Neuron (in vitro differentiated cells): ENCODE results near the gene RGS1.

ENCODE experiments used
- H2AFZ ChIP-seq: one replicate; pipeline ENCODE4 v1.6.1; 2013; ENCODE audit warnings: low read depth, mild to moderate bottlenecking, inconsistent platforms, low read length, moderate library complexity
- H3K27me3 ChIP-seq: one replicate; pipeline ENCODE4 v1.6.1; 2013; ENCODE audit warnings: low read length; ENCODE audit not compliant: insufficient read depth
- H3K36me3 ChIP-seq: one replicate; pipeline ENCODE4 v1.6.1; 2013; ENCODE audit warnings: low read length; ENCODE audit not compliant: insufficient read depth
- H3K4me1 ChIP-seq: one replicate; pipeline ENCODE4 v1.6.1; 2013; ENCODE audit warnings: low read length; ENCODE audit not compliant: insufficient read depth
- H3K4me3 ChIP-seq: 2 replicates; pipeline ENCODE4 v1.5.1; 2013; ENCODE audit warnings: mild to moderate bottlenecking, low read length, moderate library complexity
- H3K9me3 ChIP-seq: one replicate; pipeline ENCODE4 v1.6.1; 2013; ENCODE audit warnings: low read length

The RGS1 gene

GRCh38 chr1:192561301-192561700 lies 14.3 kb upstream of the RGS1 start:
- H3K36me3 ChIP-seq, result no peaks in the 10 kb centered on the region
- no peak overlapping the region for H3K4me3 ChIP-seq
- H2AFZ ChIP-seq, result no peak overlapping the region
- H3K4me1 ChIP-seq, result no peaks in the 10 kb centered on the region
- H3K9me3 ChIP-seq, result no peaks in the 10 kb centered on the region
- H3K27me3 ChIP-seq, result no peaks in the 10 kb centered on the region

- Histone ChIP-seq H2AFZ (no peak overlapping the region), H3K4me1 (peaks cover 2% of the 10 kb centered on the region), H3K36me3 (no peaks in the 10 kb centered on the region), H3K27me3 (no peaks in the 10 kb centered on the region), H3K9me3 (no peaks in the 10 kb centered on the region), H3K4me3 (no peak overlapping the region)
These were observed 12.4 kb upstream of the RGS1 start for GRCh38 chr1:192563129-192563528.

GRCh38 chr1:192564099-192564498 lies 11.5 kb upstream of the RGS1 start:
- H3K9me3 ChIP-seq, result no peaks in the 10 kb centered on the region
- H3K36me3 ChIP-seq, result no peaks in the 10 kb centered on the region
- no peaks in the 10 kb centered on the region for H3K27me3 ChIP-seq
- H3K4me1 ChIP-seq, result peaks cover 2% of the 10 kb centered on the region
- no peak overlapping the region for H3K4me3 ChIP-seq
- H2AFZ ChIP-seq, result no peak overlapping the region

GRCh38 chr1:192565946-192566345 lies 9.6 kb upstream of the RGS1 start:
- Histone ChIP-seq H3K4me3 (no peak overlapping the region), H3K4me1 (peaks cover 2% of the 10 kb centered on the region), H3K27me3 (no peaks in the 10 kb centered on the region), H3K36me3 (no peaks in the 10 kb centered on the region), H3K9me3 (no peaks in the 10 kb centered on the region), H2AFZ (no peak overlapping the region)

- Histone ChIP-seq H3K27me3 (no peaks in the 10 kb centered on the region), H3K4me1 (peaks cover 2% of the 10 kb centered on the region), H3K9me3 (no peaks in the 10 kb centered on the region), H3K4me3 (no peak overlapping the region), H2AFZ (no peak overlapping the region), H3K36me3 (no peaks in the 10 kb centered on the region)
These were observed 8.9 kb upstream of the RGS1 start for GRCh38 chr1:192566657-192567056.

GRCh38 chr1:192568063-192568462 lies 7.5 kb upstream of the RGS1 start:
- no peaks in the 10 kb centered on the region for H3K27me3 ChIP-seq

GRCh38 chr1:192571668-192572067 lies 3.9 kb upstream of the RGS1 start:
- Histone ChIP-seq H3K4me3 (no peak overlapping the region), H3K9me3 (no peaks in the 10 kb centered on the region), H2AFZ (peak overlapping the region; percentile 21), H3K36me3 (no peaks in the 10 kb centered on the region), H3K27me3 (no peaks in the 10 kb centered on the region), H3K4me1 (peaks cover 5% of the 10 kb centered on the region)

More at GRCh38 chr1:192568063-192568462, 7.5 kb upstream of the RGS1 start:
- Histone ChIP-seq H3K4me3 (no peak overlapping the region), H3K4me1 (peaks cover 2% of the 10 kb centered on the region), H2AFZ (no peak overlapping the region), H3K9me3 (no peaks in the 10 kb centered on the region), H3K36me3 (no peaks in the 10 kb centered on the region)

- no peak overlapping the region for H3K4me3 ChIP-seq
- peak overlapping the region; percentile 26 for H2AFZ ChIP-seq
- H3K9me3 ChIP-seq, result no peaks in the 10 kb centered on the region
- H3K36me3 ChIP-seq, result no peaks in the 10 kb centered on the region
- no peaks in the 10 kb centered on the region for H3K27me3 ChIP-seq
- peaks cover 3% of the 10 kb centered on the region for H3K4me1 ChIP-seq
These were observed 2.1 kb upstream of the RGS1 start for GRCh38 chr1:192573499-192573898.

GRCh38 chr1:192574073-192574472 lies 1.5 kb upstream of the RGS1 start:
- H3K4me1 ChIP-seq, result peaks cover 3% of the 10 kb centered on the region
- H3K4me3 ChIP-seq, result no peak overlapping the region
- H3K9me3 ChIP-seq, result no peaks in the 10 kb centered on the region
- no peaks in the 10 kb centered on the region for H3K27me3 ChIP-seq
- no peaks in the 10 kb centered on the region for H3K36me3 ChIP-seq
- H2AFZ ChIP-seq, result peak overlapping the region; percentile 26

GRCh38 chr1:192576190-192577144 lies 894 bp downstream of the RGS1 start:
- Histone ChIP-seq H3K4me1 (peaks cover 3% of the 10 kb centered on the region), H3K36me3 (no peaks in the 10 kb centered on the region), H3K9me3 (no peaks in the 10 kb centered on the region), H3K4me3 (no peak overlapping the region), H2AFZ (no peak overlapping the region), H3K27me3 (no peaks in the 10 kb centered on the region)

GRCh38 chr1:192577145-192578140 lies 1.9 kb downstream of the RGS1 start:
- Histone ChIP-seq H3K27me3 (no peaks in the 10 kb centered on the region), H3K4me1 (peaks cover 3% of the 10 kb centered on the region), H3K9me3 (no peaks in the 10 kb centered on the region), H3K4me3 (no peak overlapping the region), H2AFZ (no peak overlapping the region), H3K36me3 (no peaks in the 10 kb centered on the region)

GRCh38 chr1:192578144-192578909 lies 2.8 kb downstream of the RGS1 start:
- Histone ChIP-seq H3K9me3 (no peaks in the 10 kb centered on the region), H3K36me3 (no peaks in the 10 kb centered on the region), H3K4me3 (no peak overlapping the region), H3K27me3 (no peaks in the 10 kb centered on the region), H2AFZ (no peak overlapping the region), H3K4me1 (peaks cover 3% of the 10 kb centered on the region)
